ENCODE results near the gene ULK4.

The ULK4 gene

DNA sequence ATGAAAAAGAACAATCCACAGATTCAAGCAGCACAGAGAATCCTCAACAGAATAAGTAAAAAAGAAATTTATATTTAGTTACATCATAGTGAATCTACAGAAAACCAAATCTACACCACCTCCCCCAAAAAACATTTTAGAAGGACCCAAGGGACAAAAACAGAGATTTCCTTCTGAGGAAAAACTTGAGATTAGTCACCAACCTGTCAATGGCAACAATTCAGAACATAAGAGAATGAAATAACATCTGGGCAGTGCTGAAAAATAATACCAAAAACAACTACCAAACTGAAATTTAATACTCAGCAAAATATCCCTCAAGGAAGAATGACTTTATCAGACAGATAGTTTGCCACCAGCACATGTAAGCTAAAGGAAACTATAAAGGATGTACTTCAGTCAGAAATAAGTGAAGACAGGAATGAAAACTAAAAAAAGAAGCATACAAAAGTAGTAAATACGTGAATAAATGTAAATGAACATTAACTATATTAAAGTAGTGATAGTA is 260.7 kb downstream of the ULK4 start:
- no peaks in the 10 kb centered on the region; the same call in 1 of the 2 replicates for H3K36me3 ChIP-seq (ENCODE audit: low read length)
- no peak overlapping the region for H3K4me2 ChIP-seq (ENCODE audit: low read depth, low read length, poor library complexity, severe bottlenecking)
- no peak overlapping the region for H3K4me3 ChIP-seq (ENCODE audit: insufficient read depth, low read length, poor library complexity, severe bottlenecking)
- H3K79me2 ChIP-seq (ENCODE audit: insufficient read depth, low read length) = no peaks in the 10 kb centered on the region
- H3K27me3 ChIP-seq (ENCODE audit: low read length) = no peaks in the 10 kb centered on the region
- no peak for TF ChIP-seq EZH2phosphoT487 (conservative IDR thresholded peaks at IDR 0.05; ENCODE audit: low read length)
- no peaks in the 10 kb centered on the region for H3F3A ChIP-seq (ENCODE audit: insufficient read depth)
- H4K20me1 ChIP-seq (ENCODE audit: low read depth, low read length) = no peaks in the 10 kb centered on the region
- H3K9ac ChIP-seq (ENCODE audit: low read length) = no peak overlapping the region
- H3K27ac ChIP-seq (ENCODE audit: low read depth, low read length) = no peak overlapping the region
- no peaks in the 10 kb centered on the region for H3K9me2 ChIP-seq (replicated peaks; ENCODE audit: insufficient read depth, low read length)
- no peaks in the 10 kb centered on the region for H3K9me3 ChIP-seq (ENCODE audit: insufficient read depth, low read length)
- H2AFZ ChIP-seq (ENCODE audit: low read depth, low read length, severe bottlenecking) = no peak overlapping the region

DNA sequence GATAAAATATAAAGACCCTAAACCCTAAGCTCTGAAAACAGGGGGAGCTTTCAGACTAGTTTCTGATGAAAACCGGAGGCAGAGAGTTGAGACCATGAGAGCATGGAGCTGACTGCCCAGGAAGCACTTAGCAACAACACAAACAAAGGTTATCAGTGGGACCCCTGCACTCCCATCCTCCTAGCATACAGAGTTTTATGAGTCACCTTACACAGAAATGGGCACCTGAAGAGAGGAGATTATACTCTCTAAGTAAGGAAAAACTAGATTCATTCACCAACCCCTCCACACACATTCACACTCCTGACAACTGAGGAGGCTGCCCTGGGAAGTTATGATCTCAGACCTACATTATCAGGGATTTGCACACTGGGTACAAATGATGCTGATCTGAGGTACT is 261.7 kb downstream of the ULK4 start:
- H3K9me2 ChIP-seq (replicated peaks; ENCODE audit: insufficient read depth, low read length) = no peaks in the 10 kb centered on the region
- H3K9ac ChIP-seq (ENCODE audit: low read length) = no peak overlapping the region
- H2AFZ ChIP-seq (ENCODE audit: low read depth, low read length, severe bottlenecking) = no peak overlapping the region
- H3F3A ChIP-seq (ENCODE audit: insufficient read depth) = no peaks in the 10 kb centered on the region
- H3K9me3 ChIP-seq (ENCODE audit: insufficient read depth, low read length) = no peaks in the 10 kb centered on the region
- no peaks in the 10 kb centered on the region; the same call in 1 of the 2 replicates for H3K36me3 ChIP-seq (ENCODE audit: low read length)
- H4K20me1 ChIP-seq (ENCODE audit: low read depth, low read length) = no peaks in the 10 kb centered on the region
- no peak overlapping the region for H3K4me2 ChIP-seq (ENCODE audit: low read depth, low read length, poor library complexity, severe bottlenecking)
- TF ChIP-seq, protein P1, sequence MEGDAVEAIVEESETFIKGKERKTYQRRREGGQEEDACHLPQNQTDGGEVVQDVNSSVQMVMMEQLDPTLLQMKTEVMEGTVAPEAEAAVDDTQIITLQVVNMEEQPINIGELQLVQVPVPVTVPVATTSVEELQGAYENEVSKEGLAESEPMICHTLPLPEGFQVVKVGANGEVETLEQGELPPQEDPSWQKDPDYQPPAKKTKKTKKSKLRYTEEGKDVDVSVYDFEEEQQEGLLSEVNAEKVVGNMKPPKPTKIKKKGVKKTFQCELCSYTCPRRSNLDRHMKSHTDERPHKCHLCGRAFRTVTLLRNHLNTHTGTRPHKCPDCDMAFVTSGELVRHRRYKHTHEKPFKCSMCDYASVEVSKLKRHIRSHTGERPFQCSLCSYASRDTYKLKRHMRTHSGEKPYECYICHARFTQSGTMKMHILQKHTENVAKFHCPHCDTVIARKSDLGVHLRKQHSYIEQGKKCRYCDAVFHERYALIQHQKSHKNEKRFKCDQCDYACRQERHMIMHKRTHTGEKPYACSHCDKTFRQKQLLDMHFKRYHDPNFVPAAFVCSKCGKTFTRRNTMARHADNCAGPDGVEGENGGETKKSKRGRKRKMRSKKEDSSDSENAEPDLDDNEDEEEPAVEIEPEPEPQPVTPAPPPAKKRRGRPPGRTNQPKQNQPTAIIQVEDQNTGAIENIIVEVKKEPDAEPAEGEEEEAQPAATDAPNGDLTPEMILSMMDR (IDR thresholded peaks at IDR 0.05; ENCODE audit: insufficient read depth, low read length, poor library complexity, severe bottlenecking) = no peak
- TF ChIP-seq EZH2phosphoT487 (conservative IDR thresholded peaks at IDR 0.05; ENCODE audit: low read length) = no peak
- H3K79me2 ChIP-seq (ENCODE audit: insufficient read depth, low read length) = no peaks in the 10 kb centered on the region
- H3K27ac ChIP-seq (ENCODE audit: low read depth, low read length) = no peak overlapping the region
- no peak overlapping the region for H3K4me3 ChIP-seq (ENCODE audit: insufficient read depth, low read length, poor library complexity, severe bottlenecking)
- no peaks in the 10 kb centered on the region for H3K27me3 ChIP-seq (ENCODE audit: low read length)

DNA sequence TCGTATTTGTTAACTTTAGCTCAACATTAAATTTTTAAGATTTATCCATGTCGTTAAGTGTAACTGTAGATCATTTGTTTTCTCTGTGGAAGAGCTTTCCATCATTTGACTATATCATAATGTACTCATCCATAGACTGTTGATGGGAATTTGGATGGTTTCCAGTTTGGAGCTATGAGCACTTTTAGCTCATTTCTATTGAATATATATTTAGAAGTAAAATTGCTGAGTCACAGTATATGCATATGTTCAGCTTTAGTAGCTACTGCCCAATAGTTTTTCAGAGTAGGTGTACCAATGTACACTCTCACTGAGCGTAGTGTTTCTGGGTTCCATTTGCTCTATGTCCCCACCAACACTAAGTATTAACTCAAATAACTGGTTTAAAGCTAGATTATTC is 263.0 kb downstream of the ULK4 start:
- Histone ChIP-seq H2AFZ (ENCODE audit: low read depth, low read length, severe bottlenecking) (no peak overlapping the region), H3K9ac (ENCODE audit: low read length) (no peak overlapping the region), H3K27ac (ENCODE audit: low read depth, low read length) (no peak overlapping the region), H3K9me3 (ENCODE audit: insufficient read depth, low read length) (no peaks in the 10 kb centered on the region), H3K4me3 (ENCODE audit: insufficient read depth, low read length, poor library complexity, severe bottlenecking) (no peak overlapping the region), H3K9me2 (replicated peaks; ENCODE audit: insufficient read depth, low read length) (no peaks in the 10 kb centered on the region), H3F3A (ENCODE audit: insufficient read depth) (no peaks in the 10 kb centered on the region), H3K27me3 (ENCODE audit: low read length) (no peaks in the 10 kb centered on the region), H3K36me3 (ENCODE audit: low read length) (no peaks in the 10 kb centered on the region; the same call in 1 of the 2 replicates), H3K4me2 (ENCODE audit: low read depth, low read length, poor library complexity, severe bottlenecking) (no peak overlapping the region), H3K79me2 (ENCODE audit: insufficient read depth, low read length) (no peaks in the 10 kb centered on the region), H4K20me1 (ENCODE audit: low read depth, low read length) (no peaks in the 10 kb centered on the region)
- TF ChIP-seq EZH2phosphoT487 (conservative IDR thresholded peaks at IDR 0.05; ENCODE audit: low read length) = no peak
- TF ChIP-seq, protein P1 (IDR thresholded peaks at IDR 0.05; ENCODE audit: insufficient read depth, low read length, poor library complexity, severe bottlenecking) = no peak

DNA sequence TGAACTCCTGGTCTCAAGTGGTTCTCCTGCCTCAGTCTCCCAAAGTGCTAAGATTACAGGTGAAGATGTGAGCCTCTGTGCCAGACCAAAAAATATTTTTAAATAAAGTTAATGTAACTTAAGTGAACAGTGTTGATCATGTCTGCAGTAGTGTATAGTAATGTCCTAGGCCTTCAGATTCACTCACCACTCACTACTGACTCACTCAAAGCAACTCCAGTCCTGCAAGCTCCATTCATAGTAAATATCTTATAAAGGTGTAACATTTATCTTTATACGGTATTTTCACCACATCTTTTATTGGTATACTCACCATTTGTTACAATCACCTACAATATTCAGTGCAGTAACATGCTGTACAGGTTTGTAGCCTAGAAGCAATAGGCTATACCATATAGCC is 264.2 kb downstream of the ULK4 start:
- Histone ChIP-seq H3K36me3 (ENCODE audit: low read length) (no peaks in the 10 kb centered on the region; the same call in 1 of the 2 replicates), H3F3A (ENCODE audit: insufficient read depth) (no peaks in the 10 kb centered on the region), H2AFZ (ENCODE audit: low read depth, low read length, severe bottlenecking) (no peak overlapping the region), H3K9me3 (ENCODE audit: insufficient read depth, low read length) (no peaks in the 10 kb centered on the region), H3K4me3 (ENCODE audit: insufficient read depth, low read length, poor library complexity, severe bottlenecking) (no peak overlapping the region), H3K27ac (ENCODE audit: low read depth, low read length) (no peak overlapping the region), H3K79me2 (ENCODE audit: insufficient read depth, low read length) (no peaks in the 10 kb centered on the region), H3K4me2 (ENCODE audit: low read depth, low read length, poor library complexity, severe bottlenecking) (no peak overlapping the region), H3K9ac (ENCODE audit: low read length) (no peak overlapping the region), H3K27me3 (ENCODE audit: low read length) (no peaks in the 10 kb centered on the region), H4K20me1 (ENCODE audit: low read depth, low read length) (no peaks in the 10 kb centered on the region), H3K9me2 (replicated peaks; ENCODE audit: insufficient read depth, low read length) (no peaks in the 10 kb centered on the region)
- no peak for TF ChIP-seq EZH2phosphoT487 (conservative IDR thresholded peaks at IDR 0.05; ENCODE audit: low read length)
- TF ChIP-seq, protein P1 (IDR thresholded peaks at IDR 0.05; ENCODE audit: insufficient read depth, low read length, poor library complexity, severe bottlenecking) = no peak

All from SU-DHL-6 (cell line).